ENCODE results near the gene TMEM132C. TPM values are rescaled to one million over a fixed set of nuclear protein-coding genes. Genes with fewer than 3 reads are reported as not detected.

Gene TMEM132C
- total and polyA plus RNA-seq, 9 donors: 1.6 to 38.4 (median 9.4) TPM

DNA sequence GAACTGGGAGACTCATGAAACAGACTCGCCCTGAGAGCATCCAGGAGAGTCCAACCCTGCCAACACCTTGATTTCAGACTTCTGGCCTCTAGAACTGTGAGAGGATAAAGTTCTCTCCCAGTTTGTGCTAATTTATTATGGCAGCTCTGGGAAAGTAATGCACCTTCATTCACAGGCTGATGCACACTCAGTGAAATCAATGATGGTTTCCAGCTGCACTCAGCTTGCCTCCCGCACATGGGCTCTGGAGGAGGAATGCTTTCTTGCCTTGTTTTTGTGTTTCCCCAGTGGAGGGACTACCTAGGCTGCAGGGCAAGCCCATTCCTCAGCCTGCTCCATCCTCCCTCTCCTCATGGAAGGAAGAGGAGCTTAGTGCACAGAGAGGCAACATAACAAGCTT is 45.7 kb downstream of the TMEM132C start:
- WGBS, 3 donors: 21 to 27% (median 25%) methylated on average over 2 of the region's 2 CpGs
- H3K36me3 ChIP-seq: no peaks in the 10 kb centered on the region
- H3K9me3 ChIP-seq: no peaks in the 10 kb centered on the region
- no peak for DNase-seq
- TF ChIP-seq CTCF (IDR thresholded peaks at IDR 0.05): no peak
- no peak for TF ChIP-seq EP300 (IDR thresholded peaks at IDR 0.05)
- no peak for TF ChIP-seq POLR2A (IDR thresholded peaks at IDR 0.05)
- intact Hi-C loops (cut with DNase I): no loop called here
- no peak overlapping the region for H3K27ac ChIP-seq
- H3K4me3 ChIP-seq: no peak overlapping the region
- no peaks in the 10 kb centered on the region for H3K4me1 ChIP-seq (ENCODE audit: insufficient read depth)
- no peaks in the 10 kb centered on the region for H3K27me3 ChIP-seq

GRCh38 chr12:128313931-128314330 is 47.0 kb downstream of the TMEM132C start:
- intact Hi-C loops (cut with DNase I): no loop called here
- WGBS, 3 donors: 15 to 23% (median 21%) methylated on average over 2 of the region's 2 CpGs
- TF ChIP-seq CTCF (IDR thresholded peaks at IDR 0.05) (no peak), POLR2A (IDR thresholded peaks at IDR 0.05) (no peak), EP300 (IDR thresholded peaks at IDR 0.05) (no peak)
- H3K27ac ChIP-seq: no peak overlapping the region
- no peaks in the 10 kb centered on the region for H3K4me1 ChIP-seq (ENCODE audit: insufficient read depth)
- DNase-seq: no peak
- no peak overlapping the region for H3K4me3 ChIP-seq
- H3K36me3 ChIP-seq: no peaks in the 10 kb centered on the region
- H3K9me3 ChIP-seq: no peaks in the 10 kb centered on the region
- no peaks in the 10 kb centered on the region for H3K27me3 ChIP-seq

GRCh38 chr12:128314611-128315010 is 47.6 kb downstream of the TMEM132C start:
- no peaks in the 10 kb centered on the region for H3K27me3 ChIP-seq
- H3K27ac ChIP-seq: no peak overlapping the region

DNA sequence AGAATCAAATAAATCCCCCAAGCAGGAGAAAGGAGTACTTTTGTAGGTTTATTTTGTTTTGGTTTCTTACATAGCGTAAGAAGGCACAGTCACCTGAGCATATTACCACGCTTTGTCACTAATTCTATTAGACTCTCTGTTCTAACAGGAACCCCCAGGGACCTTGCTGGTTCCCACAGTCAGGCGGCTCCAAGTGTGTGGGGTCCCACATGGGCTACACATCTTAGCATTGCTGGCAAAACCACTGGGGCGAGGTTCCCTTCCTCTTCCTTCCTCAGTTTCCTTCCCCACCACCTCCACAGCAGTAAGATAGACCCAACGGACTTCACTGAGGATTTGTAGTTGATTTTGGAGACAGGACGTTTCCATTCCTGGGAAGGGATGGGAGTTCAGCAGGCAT is 49.1 kb downstream of the TMEM132C start:
- no peak for TF ChIP-seq CTCF (IDR thresholded peaks at IDR 0.05)
- TF ChIP-seq EP300 (IDR thresholded peaks at IDR 0.05): no peak
- TF ChIP-seq POLR2A (IDR thresholded peaks at IDR 0.05): no peak
- no peak for DNase-seq
- Histone ChIP-seq H3K27me3 (no peaks in the 10 kb centered on the region), H3K27ac (no peak overlapping the region), H3K4me3 (no peak overlapping the region), H3K36me3 (no peaks in the 10 kb centered on the region), H3K4me1 (ENCODE audit: insufficient read depth) (no peaks in the 10 kb centered on the region), H3K9me3 (no peaks in the 10 kb centered on the region)
- 68 to 81% (median 76%) methylated on average over 6 of the region's 6 CpGs for WGBS, 3 donors
- intact Hi-C loops (cut with DNase I): no loop called here

More at GRCh38 chr12:128314611-128315010, 47.6 kb downstream of the TMEM132C start:
- TF ChIP-seq POLR2A (IDR thresholded peaks at IDR 0.05): no peak
- no peak for TF ChIP-seq EP300 (IDR thresholded peaks at IDR 0.05)
- TF ChIP-seq CTCF (IDR thresholded peaks at IDR 0.05): no peak
- no peak for DNase-seq
- no peaks in the 10 kb centered on the region for H3K4me1 ChIP-seq (ENCODE audit: insufficient read depth)
- no peak overlapping the region for H3K4me3 ChIP-seq
- intact Hi-C loops (cut with DNase I): no loop called here
- no peaks in the 10 kb centered on the region for H3K36me3 ChIP-seq
- WGBS, 3 donors: 81 to 86% (median 83%) methylated on average over 3 of the region's 3 CpGs
- no peaks in the 10 kb centered on the region for H3K9me3 ChIP-seq
